SIG-M5 treated with dmso at 0.1 percent for 504 hours (cell line): ENCODE results near the gene SETD5.
A peak's percentile ranks its signal among the peaks of the same experiment; 100 is the strongest.

Source experiments
- DNase-seq: peaks from one replicate; lab custom pipeline; 2025; ENCODE audit not compliant: unreplicated experiment; lab: John Stamatoyannopoulos, UW

SETD5 gene

GRCh38 chr3:9409981-9410854 lies 12.8 kb downstream of the SETD5 start:
- peak; percentile 62 for DNase-seq

GRCh38 chr3:9411302-9411701 lies 13.9 kb downstream of the SETD5 start:
- DNase-seq: no peak

GRCh38 chr3:9412293-9412692 lies 14.9 kb downstream of the SETD5 start:
- no peak for DNase-seq

GRCh38 chr3:9414826-9415225 lies 17.4 kb downstream of the SETD5 start:
- no peak for DNase-seq

GRCh38 chr3:9415485-9416138 lies 18.2 kb downstream of the SETD5 start:
- DNase-seq: no peak

GRCh38 chr3:9416139-9416780 lies 18.8 kb downstream of the SETD5 start:
- DNase-seq: no peak

DNA sequence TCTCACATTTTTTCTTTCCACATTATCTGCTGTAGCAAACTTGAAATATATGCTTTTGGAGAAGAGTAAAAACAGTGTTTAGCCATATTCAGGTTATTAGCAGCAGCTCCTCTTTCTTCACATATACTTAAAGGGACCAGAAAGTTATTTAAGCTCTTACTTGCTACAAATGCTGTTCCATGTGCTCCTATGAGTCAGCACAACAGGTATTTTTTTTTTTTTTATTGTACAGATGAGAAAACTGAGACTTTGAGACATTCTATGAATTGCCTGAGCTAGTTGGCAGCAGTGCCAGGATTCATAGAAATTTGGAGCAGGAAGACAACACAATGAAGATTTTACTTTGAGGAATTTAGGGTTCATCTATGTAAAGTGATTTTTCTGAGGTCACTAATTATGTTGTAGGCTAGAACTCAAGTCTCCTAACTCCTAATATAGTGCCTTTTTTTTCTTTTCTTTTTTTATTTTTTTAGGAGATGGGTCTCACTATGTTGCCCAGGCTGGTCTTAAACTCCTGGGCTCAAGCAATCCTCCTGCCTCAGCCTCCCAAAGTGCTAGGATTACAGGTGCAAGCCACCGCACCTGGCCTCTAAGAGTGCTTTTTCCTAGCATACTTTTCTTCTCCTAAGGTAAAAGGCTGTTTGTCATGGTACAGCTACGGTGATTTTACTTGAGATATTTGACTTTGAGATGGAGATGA lies 23.6 kb downstream of the SETD5 start:
- no peak for DNase-seq

- DNase-seq: peak; percentile 82
Observed at GRCh38 chr3:9422712-9423424, 25.5 kb downstream of the SETD5 start.

- no peak for DNase-seq
Observed at GRCh38 chr3:9428411-9428810, 31.0 kb downstream of the SETD5 start.

DNA sequence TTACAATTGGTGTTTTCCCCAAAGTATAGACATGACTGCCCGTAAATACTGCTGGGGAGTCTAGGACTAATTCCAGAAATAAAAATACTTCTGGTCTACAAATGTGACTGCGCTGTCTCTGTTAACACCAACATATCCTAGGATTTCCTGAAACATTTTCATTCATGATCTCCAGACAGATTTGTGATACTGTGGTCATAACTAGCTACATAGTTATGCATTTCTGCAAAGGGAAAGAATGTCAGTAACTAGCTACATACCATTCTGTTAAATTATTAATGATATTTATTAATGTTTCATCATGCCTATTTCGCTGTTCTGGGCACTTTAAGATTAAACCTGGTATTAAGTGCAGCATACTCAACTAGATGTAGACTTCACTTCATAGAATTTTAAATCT lies 33.3 kb downstream of the SETD5 start:
- no peak for DNase-seq

- DNase-seq: no peak
Observed at GRCh38 chr3:9433627-9434521, 36.5 kb downstream of the SETD5 start.

DNA sequence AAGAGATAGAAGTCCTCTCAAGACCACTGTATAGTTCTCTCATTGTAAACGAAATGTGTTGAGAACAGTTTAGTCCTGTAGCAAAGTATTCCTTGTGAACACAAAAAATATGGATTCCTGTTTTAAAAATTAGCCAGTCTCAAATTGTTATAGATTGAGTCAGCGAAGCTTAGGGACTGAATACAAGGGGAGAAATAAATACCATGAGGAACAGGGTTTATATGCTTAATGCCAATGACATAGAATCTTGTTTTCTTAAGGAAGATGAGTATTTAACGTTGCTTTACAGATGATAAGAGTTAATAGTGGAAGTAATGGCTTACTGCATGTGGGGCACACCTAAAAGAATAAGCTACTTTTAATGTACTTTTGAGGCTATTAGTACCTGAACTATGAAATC lies 37.9 kb downstream of the SETD5 start:
- DNase-seq: no peak

- DNase-seq: no peak
Observed at GRCh38 chr3:9439331-9439730, 41.9 kb downstream of the SETD5 start.

DNA sequence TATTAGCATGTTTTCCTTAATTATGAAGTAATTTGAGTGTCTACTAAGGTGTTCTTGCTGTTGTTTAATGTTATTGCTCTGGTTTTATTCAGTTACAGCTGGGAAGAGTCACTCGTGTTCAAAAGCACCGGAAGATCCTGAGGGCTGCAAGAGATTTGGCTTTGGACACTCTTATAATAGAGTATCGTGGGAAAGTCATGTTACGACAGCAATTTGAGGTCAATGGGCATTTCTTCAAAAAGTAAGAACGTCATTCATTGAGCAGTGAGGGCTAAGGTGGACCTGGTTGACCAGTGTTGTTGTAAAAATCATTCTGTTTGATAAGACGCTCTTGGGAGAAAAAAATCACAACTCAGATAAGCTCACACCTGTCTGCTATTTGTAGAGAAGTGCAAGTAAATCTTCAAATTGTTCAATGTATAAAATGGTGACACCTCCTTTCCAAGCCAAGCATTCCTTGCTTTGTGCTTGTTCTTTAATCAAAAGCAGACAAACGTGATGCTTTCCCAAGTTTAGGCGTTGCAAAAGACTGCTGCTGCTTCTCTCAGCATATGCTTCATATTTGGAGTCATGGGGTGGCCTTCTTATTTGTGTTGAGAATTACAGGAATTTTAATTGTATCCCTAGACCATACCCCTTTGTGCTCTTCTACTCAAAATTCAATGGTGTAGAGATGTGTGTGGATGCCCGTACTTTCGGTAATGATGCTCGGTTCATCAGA lies 44.2 kb downstream of the SETD5 start:
- no peak for DNase-seq

DNA sequence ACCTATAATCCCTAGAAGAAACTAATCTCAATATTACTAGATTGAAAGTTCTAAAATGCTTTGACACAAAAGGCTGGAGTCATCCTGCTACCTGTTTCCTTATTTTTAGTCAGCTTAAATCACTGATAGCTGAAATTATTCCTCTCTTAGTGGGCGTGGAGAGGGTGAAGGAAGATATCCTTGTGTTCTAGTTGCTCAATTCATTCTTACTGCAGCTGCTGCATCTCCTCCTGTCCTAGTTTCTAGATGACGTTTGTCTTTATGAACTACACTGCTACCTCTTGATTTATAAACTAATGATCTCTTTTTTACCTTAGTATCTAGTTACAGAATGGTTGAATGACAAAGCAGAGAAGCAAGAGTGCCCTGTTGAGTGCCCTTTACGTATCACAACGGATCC lies 50.7 kb downstream of the SETD5 start:
- no peak for DNase-seq

- DNase-seq: no peak
Observed at GRCh38 chr3:9448643-9449042, 51.2 kb downstream of the SETD5 start.

DNA sequence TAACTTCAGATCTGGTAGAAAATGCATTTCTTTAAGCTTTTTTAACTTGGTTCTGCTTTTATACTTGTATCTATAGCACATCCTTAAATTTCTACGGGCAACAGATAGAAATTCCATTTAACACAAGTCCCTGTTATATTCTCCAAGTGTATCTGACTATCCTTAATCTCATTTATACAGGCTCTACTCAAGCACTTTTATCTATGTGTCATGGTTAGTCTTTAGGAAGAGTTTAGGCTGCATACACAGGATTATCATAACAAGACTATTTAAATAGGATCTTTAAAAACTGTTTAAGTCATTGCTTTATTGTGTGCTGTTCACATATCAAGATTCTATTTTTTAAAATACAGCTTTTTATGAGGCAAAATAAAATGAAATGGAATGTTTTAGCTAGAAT lies 52.7 kb downstream of the SETD5 start:
- no peak for DNase-seq

DNA sequence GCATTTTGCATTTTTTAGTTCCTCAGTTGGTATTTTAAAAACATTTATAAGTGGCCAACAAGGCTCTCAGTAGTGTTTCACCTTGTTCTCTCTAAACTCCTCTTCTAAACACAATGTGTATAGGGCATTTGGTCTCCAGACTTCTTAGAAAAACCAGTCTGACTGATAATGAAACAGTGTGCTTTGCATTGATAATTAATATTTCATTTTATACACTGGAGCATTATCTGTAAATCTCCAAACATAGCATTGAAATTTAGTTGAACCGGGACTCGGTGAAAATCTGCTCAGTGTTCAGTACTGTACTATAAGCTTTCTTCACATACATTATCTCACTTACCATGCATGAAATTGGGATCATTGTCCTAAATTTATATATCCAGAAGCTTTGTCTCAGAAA lies 53.6 kb downstream of the SETD5 start:
- no peak for DNase-seq

- no peak for DNase-seq
Observed at GRCh38 chr3:9452417-9452816, 55.0 kb downstream of the SETD5 start.
